HepG2 (cell line): Measurements from ENCODE around the gene ACAA2. TPM values are rescaled to one million over a fixed set of nuclear protein-coding genes. Genes with fewer than 3 reads are reported as not detected.

ENCODE experiments used
- BCL6 ChIP-seq: IDR thresholded peaks from 2 replicates; pipeline ENCODE4 v1.6.1; 2016; ENCODE audit warnings: missing genetic modification reagents, missing compliant biosample characterization
- CEBPG ChIP-seq: IDR thresholded peaks from 2 replicates; pipeline ENCODE4 v1.6.1; 2016
- FOXM1 ChIP-seq: sonication (generic); formaldehyde crosslinking; IDR thresholded peaks from 2 replicates; pipeline ENCODE4 v1.5.0; 2020; ENCODE audit warnings: missing genetic modification reagents
- GLI4 ChIP-seq: sonication (generic); formaldehyde crosslinking; IDR thresholded peaks from 2 replicates; pipeline ENCODE4 v1.5.1; 2020; ENCODE audit warnings: missing genetic modification reagents, mild to moderate bottlenecking, moderate library complexity, borderline replicate concordance
- POGZ ChIP-seq: sonication (generic); formaldehyde crosslinking; IDR thresholded peaks from 2 replicates; pipeline ENCODE4 v1.4.0; 2020; ENCODE audit warnings: mild to moderate bottlenecking, missing genetic modification reagents
- PTBP1 ChIP-seq: fragments of 200-400 bp; formaldehyde crosslinking; IDR thresholded peaks from 2 replicates; pipeline ENCODE4 v1.6.1; 2018; ENCODE audit warnings: low read length, low read depth; ENCODE audit not compliant: poor library complexity, severe bottlenecking
- SATB2 ChIP-seq: sonication (generic); formaldehyde crosslinking; IDR thresholded peaks from 2 replicates; pipeline ENCODE4 v1.5.0; 2020; ENCODE audit warnings: missing genetic modification reagents
- SOX13 ChIP-seq, 3 experiments: fragments of 450-650 bp in 1 of 3; sonication (generic) in 1 of 3; formaldehyde crosslinking in 1 of 3; IDR thresholded peaks in 2 of 3; conservative IDR thresholded peaks in 1 of 3; 2 replicates each; pipeline versions ENCODE4 v1.5.0 to v1.6.1; 2016 to 2020; ENCODE audit warnings: antibody characterized with exemption in 1 of 3, mild to moderate bottlenecking in 1 of 3, missing compliant biosample characterization in 1 of 3, missing genetic modification reagents in 1 of 3, moderate library complexity in 1 of 3
- YY1 ChIP-seq: IDR thresholded peaks from 2 replicates; pipeline ENCODE4 v1.6.1; 2011; ENCODE audit warnings: low read length, low read depth, moderate library complexity, mild to moderate bottlenecking; ENCODE audit not compliant: insufficient read depth, insufficient replicate concordance
- ZFP1 ChIP-seq: IDR thresholded peaks from 2 replicates; pipeline ENCODE4 v1.6.1; 2016
- ZMYM3 ChIP-seq: sonication (generic); formaldehyde crosslinking; IDR thresholded peaks from 2 replicates; pipeline ENCODE4 v1.5.1; 2020; ENCODE audit warnings: mild to moderate bottlenecking, missing genetic modification reagents
- ZMYM4 ChIP-seq: sonication (generic); formaldehyde crosslinking; IDR thresholded peaks from 2 replicates; pipeline ENCODE4 v1.8.1; 2023; ENCODE audit warnings: mild to moderate bottlenecking, missing genetic modification reagents
- ZNF331 ChIP-seq: sonication (generic); formaldehyde crosslinking; IDR thresholded peaks from 2 replicates; pipeline ENCODE4 v1.4.0; 2020; ENCODE audit warnings: missing genetic modification reagents
- ZNF337 ChIP-seq: sonication (generic); formaldehyde crosslinking; IDR thresholded peaks from 2 replicates; pipeline ENCODE4 v1.5.1; 2020; ENCODE audit warnings: missing genetic modification reagents, low read depth, mild to moderate bottlenecking, borderline replicate concordance
- ZNF383 ChIP-seq: sonication (generic); formaldehyde crosslinking; IDR thresholded peaks from 2 replicates; pipeline ENCODE4 v1.4.0; 2020; ENCODE audit warnings: missing genetic modification reagents, mild to moderate bottlenecking, borderline replicate concordance
- ZNF652 ChIP-seq: IDR thresholded peaks from 2 replicates; pipeline ENCODE4 v1.6.1; 2016; ENCODE audit warnings: low read depth, borderline replicate concordance
- ZNF775 ChIP-seq: sonication (generic); formaldehyde crosslinking; IDR thresholded peaks from 2 replicates; pipeline ENCODE4 v1.4.0; 2020; ENCODE audit warnings: missing genetic modification reagents, mild to moderate bottlenecking, moderate library complexity, borderline replicate concordance
- ZNF850 ChIP-seq: sonication (generic); formaldehyde crosslinking; conservative IDR thresholded peaks from 2 replicates; pipeline ENCODE4 v1.9.0; 2021; ENCODE audit warnings: mild to moderate bottlenecking, missing genetic modification reagents
- ZNF879 ChIP-seq: sonication (generic); formaldehyde crosslinking; IDR thresholded peaks from 2 replicates; pipeline ENCODE4 v1.8.1; 2023; ENCODE audit warnings: missing genetic modification reagents
- polyA plus RNA-seq, 8 experiments: library from polyadenylated mRNA; depleted of rRNA in 3 of 8; stranded (reverse) in 7 of 8; unstranded in 1 of 8; fragments of >200 nt; fragmentation: Illumina TruSeq in 4 of 8; extraction: Trizol in 4 of 8; gene quantifications; 2 replicates each; pipeline versions ENCODE4 v1.2.1 to v1.2.3, GENCODE V29; 2011 to 2016; ENCODE audit warnings: low read depth in 4 of 8, missing spikeins in 1 of 8, mixed read lengths in 1 of 8; ENCODE audit not compliant: insufficient read depth in 1 of 8
- total RNA-seq, 5 experiments: library from RNA; depleted of rRNA; stranded (reverse); fragments of >200 nt; fragmentation: Illumina TruSeq; extraction: Trizol; gene quantifications; 2 replicates each; pipeline ENCODE4 v1.2.3, GENCODE V29; 2016; ENCODE audit warnings: low read depth in 1 of 5
- TF ChIP-seq, protein P1 (sequence below): sonication (generic); formaldehyde crosslinking; IDR thresholded peaks from 2 replicates; pipeline ENCODE4 v1.4.0; 2020; ENCODE audit warnings: missing genetic modification reagents
- TF ChIP-seq, protein P2 (sequence below): sonication (generic); formaldehyde crosslinking; IDR thresholded peaks from 2 replicates; pipeline ENCODE4 v1.9.0; 2021; ENCODE audit warnings: missing genetic modification reagents, mild to moderate bottlenecking, borderline replicate concordance
- TF ChIP-seq, protein P3 (sequence below): sonication (generic); formaldehyde crosslinking; IDR thresholded peaks from 2 replicates; pipeline ENCODE4 v1.4.0; 2020; ENCODE audit warnings: mild to moderate bottlenecking, missing genetic modification reagents
- TF ChIP-seq, protein P4 (sequence below): sonication (generic); formaldehyde crosslinking; IDR thresholded peaks from 2 replicates; pipeline ENCODE4 v1.4.0; 2020; ENCODE audit warnings: mild to moderate bottlenecking, missing genetic modification reagents
- TF ChIP-seq, protein P5 (sequence below): sonication (generic); formaldehyde crosslinking; IDR thresholded peaks from 2 replicates; pipeline ENCODE4 v1.5.0; 2020; ENCODE audit warnings: missing genetic modification reagents, mild to moderate bottlenecking, borderline replicate concordance

The ACAA2 gene
- total and polyA plus RNA-seq, 2 of the 13 experiments (the other 11 are each of a cell fraction or from before 2014, with no cell fraction given) = 51.6 to 182 TPM

DNA sequence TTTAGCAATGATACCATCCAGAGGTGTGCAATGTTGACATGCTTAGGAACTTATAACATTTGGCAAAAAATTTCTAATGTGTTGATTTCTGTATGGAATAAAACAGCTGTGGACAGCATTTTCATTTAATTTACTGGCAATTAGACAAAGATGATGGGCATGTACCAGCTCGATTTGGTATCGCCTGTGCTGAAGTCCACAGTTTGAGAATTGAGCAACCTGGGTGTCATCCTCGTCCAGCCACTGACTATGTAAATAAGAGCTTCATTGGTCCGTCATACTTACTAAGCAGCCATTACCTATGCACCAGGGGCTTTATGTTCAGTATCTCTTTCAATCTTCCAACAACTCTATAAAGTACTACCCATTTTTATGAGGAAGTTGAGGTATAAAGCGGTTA lies 24.6 kb upstream of the ACAA2 start (continued):
- TF ChIP-seq ZNF775 (CRISPR knock-in tag) (no peak), SATB2 (CRISPR knock-in tag) (no peak), ZNF879 (no peak), GLI4 (CRISPR knock-in tag) (0 out of 2 replicates have a peak, but pooled peaks have one; percentile 59), CEBPG (CRISPR knock-in tag) (peak; percentile 95), BCL6 (CRISPR knock-in tag) (peak; percentile 55; the same call in 1 of the 2 replicates), YY1 (peak; percentile 32), SOX13 (IDR thresholded peaks at IDR 0.05) (no peak), SOX13 (CRISPR knock-in tag; conservative IDR thresholded peaks at IDR 0.05 in 1 of 2, IDR thresholded peaks at IDR 0.05 in 1 of 2) (peak in 1 of 2 experiments; percentile 57; a peak in 2 of 4 replicates), ZNF652 (CRISPR knock-in tag) (no peak), ZMYM4 (CRISPR knock-in tag) (peak; percentile 55; the same call in 1 of the 2 replicates), ZNF331 (CRISPR knock-in tag) (0 out of 2 replicates have a peak, but pooled peaks have one; percentile 38), ZFP1 (CRISPR knock-in tag) (no peak), ZNF383 (CRISPR knock-in tag) (no peak), POGZ (peak; percentile 46; the same call in 1 of the 2 replicates), ZNF850 (CRISPR knock-in tag) (no peak), FOXM1 (CRISPR knock-in tag) (no peak), ZMYM3 (CRISPR knock-in tag) (no peak), PTBP1 (no peak), ZNF337 (no peak)
- TF ChIP-seq, protein P1, sequence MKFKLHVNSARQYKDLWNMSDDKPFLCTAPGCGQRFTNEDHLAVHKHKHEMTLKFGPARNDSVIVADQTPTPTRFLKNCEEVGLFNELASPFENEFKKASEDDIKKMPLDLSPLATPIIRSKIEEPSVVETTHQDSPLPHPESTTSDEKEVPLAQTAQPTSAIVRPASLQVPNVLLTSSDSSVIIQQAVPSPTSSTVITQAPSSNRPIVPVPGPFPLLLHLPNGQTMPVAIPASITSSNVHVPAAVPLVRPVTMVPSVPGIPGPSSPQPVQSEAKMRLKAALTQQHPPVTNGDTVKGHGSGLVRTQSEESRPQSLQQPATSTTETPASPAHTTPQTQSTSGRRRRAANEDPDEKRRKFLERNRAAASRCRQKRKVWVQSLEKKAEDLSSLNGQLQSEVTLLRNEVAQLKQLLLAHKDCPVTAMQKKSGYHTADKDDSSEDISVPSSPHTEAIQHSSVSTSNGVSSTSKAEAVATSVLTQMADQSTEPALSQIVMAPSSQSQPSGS (CRISPR knock-in tag) = 0 out of 2 replicates have a peak, but pooled peaks have one; percentile 40
- TF ChIP-seq, protein P2, sequence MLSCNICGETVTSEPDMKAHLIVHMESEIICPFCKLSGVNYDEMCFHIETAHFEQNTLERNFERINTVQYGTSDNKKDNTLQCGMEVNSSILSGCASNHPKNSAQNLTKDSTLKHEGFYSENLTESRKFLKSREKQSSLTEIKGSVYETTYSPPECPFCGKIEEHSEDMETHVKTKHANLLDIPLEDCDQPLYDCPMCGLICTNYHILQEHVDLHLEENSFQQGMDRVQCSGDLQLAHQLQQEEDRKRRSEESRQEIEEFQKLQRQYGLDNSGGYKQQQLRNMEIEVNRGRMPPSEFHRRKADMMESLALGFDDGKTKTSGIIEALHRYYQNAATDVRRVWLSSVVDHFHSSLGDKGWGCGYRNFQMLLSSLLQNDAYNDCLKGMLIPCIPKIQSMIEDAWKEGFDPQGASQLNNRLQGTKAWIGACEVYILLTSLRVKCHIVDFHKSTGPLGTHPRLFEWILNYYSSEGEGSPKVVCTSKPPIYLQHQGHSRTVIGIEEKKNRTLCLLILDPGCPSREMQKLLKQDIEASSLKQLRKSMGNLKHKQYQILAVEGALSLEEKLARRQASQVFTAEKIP (CRISPR knock-in tag) = no peak
- TF ChIP-seq, protein P3, sequence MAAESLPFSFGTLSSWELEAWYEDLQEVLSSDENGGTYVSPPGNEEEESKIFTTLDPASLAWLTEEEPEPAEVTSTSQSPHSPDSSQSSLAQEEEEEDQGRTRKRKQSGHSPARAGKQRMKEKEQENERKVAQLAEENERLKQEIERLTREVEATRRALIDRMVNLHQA (CRISPR knock-in tag) = no peak
- TF ChIP-seq, protein P4, sequence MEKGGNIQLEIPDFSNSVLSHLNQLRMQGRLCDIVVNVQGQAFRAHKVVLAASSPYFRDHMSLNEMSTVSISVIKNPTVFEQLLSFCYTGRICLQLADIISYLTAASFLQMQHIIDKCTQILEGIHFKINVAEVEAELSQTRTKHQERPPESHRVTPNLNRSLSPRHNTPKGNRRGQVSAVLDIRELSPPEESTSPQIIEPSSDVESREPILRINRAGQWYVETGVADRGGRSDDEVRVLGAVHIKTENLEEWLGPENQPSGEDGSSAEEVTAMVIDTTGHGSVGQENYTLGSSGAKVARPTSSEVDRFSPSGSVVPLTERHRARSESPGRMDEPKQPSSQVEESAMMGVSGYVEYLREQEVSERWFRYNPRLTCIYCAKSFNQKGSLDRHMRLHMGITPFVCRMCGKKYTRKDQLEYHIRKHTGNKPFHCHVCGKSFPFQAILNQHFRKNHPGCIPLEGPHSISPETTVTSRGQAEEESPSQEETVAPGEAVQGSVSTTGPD (CRISPR knock-in tag) = 0 out of 2 replicates have a peak, but pooled peaks have one; percentile 25
- TF ChIP-seq, protein P5, sequence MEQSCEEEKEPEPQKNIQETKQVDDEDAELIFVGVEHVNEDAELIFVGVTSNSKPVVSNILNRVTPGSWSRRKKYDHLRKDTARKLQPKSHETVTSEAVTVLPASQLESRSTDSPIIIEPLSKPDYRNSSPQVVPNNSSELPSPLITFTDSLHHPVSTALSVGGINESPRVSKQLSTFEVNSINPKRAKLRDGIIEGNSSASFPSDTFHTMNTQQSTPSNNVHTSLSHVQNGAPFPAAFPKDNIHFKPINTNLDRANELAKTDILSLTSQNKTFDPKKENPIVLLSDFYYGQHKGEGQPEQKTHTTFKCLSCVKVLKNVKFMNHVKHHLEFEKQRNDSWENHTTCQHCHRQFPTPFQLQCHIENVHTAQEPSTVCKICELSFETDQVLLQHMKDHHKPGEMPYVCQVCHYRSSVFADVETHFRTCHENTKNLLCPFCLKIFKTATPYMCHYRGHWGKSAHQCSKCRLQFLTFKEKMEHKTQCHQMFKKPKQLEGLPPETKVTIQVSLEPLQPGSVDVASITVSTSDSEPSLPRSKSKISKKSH (CRISPR knock-in tag) = no peak
